Smooth muscle cell (in vitro differentiated cells): Measurements from ENCODE around the gene NLGN3. TPM values are rescaled to one million over a fixed set of nuclear protein-coding genes. Genes with fewer than 3 reads are reported as not detected.
A peak's percentile ranks its signal among the peaks of the same experiment; 100 is the strongest.

Experiments
- DNase-seq: peaks from one replicate; lab custom pipeline; 2025; ENCODE audit not compliant: unreplicated experiment; lab: John Stamatoyannopoulos, UW
- H2AFZ ChIP-seq: fragments of 200-600 bp; sonication (generic); 2 replicates; pipeline ENCODE4 v1.6.0; 2016; ENCODE audit warnings: antibody characterized with exemption, low read depth, mild to moderate bottlenecking
- H3F3A ChIP-seq: fragments of 200-600 bp; sonication (generic); 2 replicates; pipeline ENCODE4 v1.6.0; 2017; ENCODE audit warnings: antibody characterized with exemption, low read depth
- H3K27ac ChIP-seq: fragments of 200-600 bp; sonication (generic); 2 replicates; pipeline ENCODE4 v1.5.1; 2016; ENCODE audit warnings: low read depth, mild to moderate bottlenecking
- H3K27me3 ChIP-seq: fragments of 200-600 bp; sonication (generic); 2 replicates; pipeline ENCODE4 v1.6.1; 2016; ENCODE audit warnings: low read depth, mild to moderate bottlenecking
- H3K36me3 ChIP-seq: fragments of 200-600 bp; sonication (generic); 2 replicates; pipeline ENCODE4 v1.5.1; 2016; ENCODE audit warnings: low read depth
- H3K4me1 ChIP-seq: fragments of 200-600 bp; sonication (generic); 2 replicates; pipeline ENCODE4 v1.5.1; 2016; ENCODE audit warnings: low read depth
- H3K4me2 ChIP-seq: fragments of 200-600 bp; sonication (generic); 2 replicates; pipeline ENCODE4 v1.6.0; 2016; ENCODE audit warnings: mild to moderate bottlenecking
- H3K4me3 ChIP-seq: fragments of 200-600 bp; sonication (generic); 2 replicates; pipeline ENCODE4 v1.5.1; 2016; ENCODE audit warnings: mild to moderate bottlenecking
- H3K79me2 ChIP-seq: fragments of 200-600 bp; sonication (generic); 2 replicates; pipeline ENCODE4 v1.6.0; 2016; ENCODE audit warnings: low read depth, mild to moderate bottlenecking
- H3K9ac ChIP-seq: fragments of 200-600 bp; sonication (generic); 2 replicates; pipeline ENCODE4 v1.6.0; 2016; ENCODE audit warnings: low read depth
- H3K9me3 ChIP-seq: fragments of 200-600 bp; sonication (generic); replicated peaks from 2 replicates; pipeline ENCODE4 v1.5.1; 2016; ENCODE audit warnings: low read depth
- H4K20me1 ChIP-seq: fragments of 200-600 bp; sonication (generic); 2 replicates; pipeline ENCODE4 v1.6.0; 2016; ENCODE audit warnings: low read depth
- WGBS: methylation state at CpG from one replicate; pipeline ENCODE4 v1.1.7; 2016; ENCODE audit warnings: low lambda C conversion rate; 5-methylcytosine and 5-hydroxymethylcytosine counted together
- polyA plus RNA-seq: library from polyadenylated mRNA; unstranded; fragments of >200 nt; fragmentation: Nextera tagmentation; extraction: Ambion mirVana; gene quantifications from 2 replicates; pipeline ENCODE4 v1.2.1, GENCODE V29; 2016
- total RNA-seq: library from RNA; depleted of rRNA; stranded (reverse); fragments of >200 nt; gene quantifications from 2 replicates; pipeline ENCODE4 v1.2.3, GENCODE V29; 2014
- TF ChIP-seq, protein P1 (sequence below): fragments of 200-600 bp; sonication (generic); IDR thresholded peaks from 2 replicates; pipeline ENCODE4 v1.5.1; 2017; ENCODE audit warnings: borderline replicate concordance, mild to moderate bottlenecking, antibody characterized with exemption; ENCODE audit not compliant: insufficient read depth, poor library complexity, severe bottlenecking

The NLGN3 gene
- total and polyA plus RNA-seq, 2 experiments from 2014 or later, result 0.13 to 1.5 TPM

DNA sequence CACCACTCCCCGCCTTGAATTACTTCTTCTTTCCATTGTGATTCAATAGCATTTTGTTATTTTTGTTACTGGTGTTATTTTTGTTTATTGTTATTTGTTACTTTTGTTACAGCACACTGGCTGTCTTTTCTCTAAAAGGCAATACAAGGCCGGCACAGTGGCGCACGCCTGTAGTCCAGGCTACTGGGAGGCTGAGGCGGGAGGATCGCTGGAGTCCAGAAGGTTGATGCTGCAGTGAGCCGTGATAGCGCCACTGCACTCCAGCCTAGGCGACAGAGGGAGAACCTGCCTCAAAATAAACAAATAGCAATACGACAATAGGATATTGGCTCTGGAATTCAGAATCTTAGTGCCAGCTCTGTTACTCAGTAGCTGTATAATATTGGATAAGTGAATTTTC lies 27.3 kb upstream of the NLGN3 start:
- no peak for DNase-seq
- no peaks in the 10 kb centered on the region for H3K36me3 ChIP-seq
- H2AFZ ChIP-seq, result no peak overlapping the region
- no peaks in the 10 kb centered on the region for H3K27me3 ChIP-seq
- TF ChIP-seq, protein P1, sequence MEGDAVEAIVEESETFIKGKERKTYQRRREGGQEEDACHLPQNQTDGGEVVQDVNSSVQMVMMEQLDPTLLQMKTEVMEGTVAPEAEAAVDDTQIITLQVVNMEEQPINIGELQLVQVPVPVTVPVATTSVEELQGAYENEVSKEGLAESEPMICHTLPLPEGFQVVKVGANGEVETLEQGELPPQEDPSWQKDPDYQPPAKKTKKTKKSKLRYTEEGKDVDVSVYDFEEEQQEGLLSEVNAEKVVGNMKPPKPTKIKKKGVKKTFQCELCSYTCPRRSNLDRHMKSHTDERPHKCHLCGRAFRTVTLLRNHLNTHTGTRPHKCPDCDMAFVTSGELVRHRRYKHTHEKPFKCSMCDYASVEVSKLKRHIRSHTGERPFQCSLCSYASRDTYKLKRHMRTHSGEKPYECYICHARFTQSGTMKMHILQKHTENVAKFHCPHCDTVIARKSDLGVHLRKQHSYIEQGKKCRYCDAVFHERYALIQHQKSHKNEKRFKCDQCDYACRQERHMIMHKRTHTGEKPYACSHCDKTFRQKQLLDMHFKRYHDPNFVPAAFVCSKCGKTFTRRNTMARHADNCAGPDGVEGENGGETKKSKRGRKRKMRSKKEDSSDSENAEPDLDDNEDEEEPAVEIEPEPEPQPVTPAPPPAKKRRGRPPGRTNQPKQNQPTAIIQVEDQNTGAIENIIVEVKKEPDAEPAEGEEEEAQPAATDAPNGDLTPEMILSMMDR, result no peak
- H3K4me3 ChIP-seq, result no peak overlapping the region
- H3K9ac ChIP-seq, result no peak overlapping the region
- H3K9me3 ChIP-seq, result no peaks in the 10 kb centered on the region
- no peaks in the 10 kb centered on the region for H3K4me1 ChIP-seq
- H3K4me2 ChIP-seq, result peak overlapping the region; percentile 82
- H4K20me1 ChIP-seq, result no peaks in the 10 kb centered on the region
- WGBS, result 88% methylated on average over 10 of the region's 10 CpGs
- H3K79me2 ChIP-seq, result peaks cover 4% of the 10 kb centered on the region
- H3F3A ChIP-seq, result no peaks in the 10 kb centered on the region
- H3K27ac ChIP-seq, result no peak overlapping the region

DNA sequence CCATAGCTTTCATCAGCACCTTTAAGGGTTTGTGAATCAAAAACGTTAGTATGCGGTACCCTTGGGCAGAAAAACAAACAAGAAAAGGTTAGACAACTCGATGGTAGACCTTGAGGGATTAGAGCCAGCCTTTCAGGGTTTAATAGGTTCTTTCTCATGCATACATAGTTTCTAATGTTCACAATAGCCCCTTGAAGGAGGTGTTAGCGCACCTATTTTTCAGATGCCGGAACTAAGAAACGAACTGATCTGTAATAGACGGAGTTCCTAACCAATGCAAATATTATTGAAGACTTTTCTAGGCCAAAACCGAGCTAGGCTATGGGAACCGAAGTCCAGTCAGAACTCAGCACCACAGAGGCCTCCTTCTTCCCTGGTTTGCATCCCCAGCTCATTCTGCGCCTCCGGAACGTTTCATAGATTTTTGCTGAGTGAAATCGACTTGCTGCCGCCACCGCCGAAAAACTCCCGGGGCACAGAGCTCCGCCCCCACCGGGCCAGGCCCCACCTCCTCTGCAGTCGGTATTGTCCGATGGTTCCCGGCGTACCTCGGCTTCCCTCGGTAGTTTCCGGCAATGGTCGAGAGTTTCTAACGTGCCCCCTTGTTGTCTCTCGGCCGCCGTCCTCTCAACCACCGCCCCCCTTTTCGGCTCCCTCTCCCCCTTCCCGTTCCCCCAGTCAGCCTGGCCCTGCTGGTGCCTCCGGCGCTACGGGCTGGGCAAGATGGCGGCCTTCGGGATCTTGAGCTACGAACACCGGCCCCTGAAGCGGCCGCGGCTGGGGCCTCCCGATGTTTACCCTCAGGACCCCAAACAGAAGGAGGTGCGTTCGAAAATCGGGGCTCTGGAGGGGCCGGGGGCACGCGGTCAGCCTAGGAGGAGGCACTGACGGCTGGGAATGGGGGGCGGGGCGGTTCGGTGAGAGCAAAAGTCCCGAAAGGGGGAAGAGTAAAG lies 26.3 kb upstream of the NLGN3 start, which contains the start of gene MED12:
Gene MED12, plus strand, starts transcription at position 565 of the 953 bp plus-strand sequence. Its CDS starts 159 bp downstream, at position 724.
- no peaks in the 10 kb centered on the region for H3K27me3 ChIP-seq
- no peaks in the 10 kb centered on the region for H3K36me3 ChIP-seq
- peak within 1 kb of the TSS; percentile 84 for H3K4me3 ChIP-seq
- peak within 1 kb of the TSS; percentile 93 for H3K9ac ChIP-seq
- TF ChIP-seq, protein P1, result no peak
- H3K9me3 ChIP-seq, result no peaks in the 10 kb centered on the region
- peak within 1 kb of the TSS; percentile 77 for H3K27ac ChIP-seq
- peak within 1 kb of the TSS; percentile 96 for H2AFZ ChIP-seq
- H3K79me2 ChIP-seq, result peaks cover 4% of the 10 kb centered on the region
- H4K20me1 ChIP-seq, result no peaks in the 10 kb centered on the region
- H3K4me1 ChIP-seq, result no peaks in the 10 kb centered on the region
- DNase-seq, result peak; percentile 23
- WGBS, result 45% methylated on average over 45 of the region's 56 CpGs
- H3K4me2 ChIP-seq, result peak within 1 kb of the TSS; percentile 82
- no peaks in the 10 kb centered on the region for H3F3A ChIP-seq

DNA sequence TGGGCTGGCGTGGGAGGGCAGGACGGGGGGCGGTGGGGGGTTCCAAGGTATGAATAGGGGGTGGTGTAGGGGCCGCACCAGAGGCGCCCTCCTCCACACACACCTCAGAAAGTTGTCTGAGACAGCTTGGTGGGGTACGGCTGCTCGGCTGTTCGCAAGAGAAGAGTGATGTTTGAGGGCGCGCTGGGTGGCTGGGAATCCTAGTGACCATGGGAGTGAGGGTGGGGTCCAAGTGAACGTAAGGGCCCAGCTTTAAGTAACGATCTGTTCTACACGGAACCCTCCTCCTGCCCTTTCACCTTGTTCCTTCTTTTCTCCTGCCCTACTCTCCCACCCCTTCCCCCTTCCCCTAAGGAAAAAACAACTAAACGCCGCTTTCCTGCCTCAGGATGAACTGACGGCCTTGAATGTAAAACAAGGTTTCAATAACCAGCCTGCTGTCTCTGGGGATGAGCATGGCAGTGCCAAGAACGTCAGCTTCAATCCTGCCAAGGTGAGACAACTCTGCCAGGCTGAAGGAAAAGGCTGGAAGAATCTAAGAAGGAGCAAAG lies 25.6 kb upstream of the NLGN3 start:
- H4K20me1 ChIP-seq, result no peaks in the 10 kb centered on the region
- peaks cover 4% of the 10 kb centered on the region for H3K79me2 ChIP-seq
- no peaks in the 10 kb centered on the region for H3K27me3 ChIP-seq
- no peaks in the 10 kb centered on the region for H3K9me3 ChIP-seq
- no peaks in the 10 kb centered on the region for H3F3A ChIP-seq
- TF ChIP-seq, protein P1, result no peak
- WGBS, result 50% methylated on average over 14 of the region's 17 CpGs
- peak overlapping the region; percentile 82 for H3K4me2 ChIP-seq
- H3K27ac ChIP-seq, result no peak overlapping the region
- no peak overlapping the region for H2AFZ ChIP-seq
- H3K9ac ChIP-seq, result peak overlapping the region; percentile 93
- H3K36me3 ChIP-seq, result no peaks in the 10 kb centered on the region
- H3K4me1 ChIP-seq, result no peaks in the 10 kb centered on the region
- peak overlapping the region; percentile 84 for H3K4me3 ChIP-seq
- no peak for DNase-seq
